HG03565 (cell line): ENCODE measurements around the gene BCAM.

Source experiments
- ATAC-seq: cut with Tn5 transposase; IDR thresholded peaks from one replicate; pipeline ENCODE4 v1.9.1; 2021; ENCODE audit warnings: mild to moderate bottlenecking, moderate library complexity; ENCODE audit not compliant: unreplicated experiment

Gene BCAM

DNA sequence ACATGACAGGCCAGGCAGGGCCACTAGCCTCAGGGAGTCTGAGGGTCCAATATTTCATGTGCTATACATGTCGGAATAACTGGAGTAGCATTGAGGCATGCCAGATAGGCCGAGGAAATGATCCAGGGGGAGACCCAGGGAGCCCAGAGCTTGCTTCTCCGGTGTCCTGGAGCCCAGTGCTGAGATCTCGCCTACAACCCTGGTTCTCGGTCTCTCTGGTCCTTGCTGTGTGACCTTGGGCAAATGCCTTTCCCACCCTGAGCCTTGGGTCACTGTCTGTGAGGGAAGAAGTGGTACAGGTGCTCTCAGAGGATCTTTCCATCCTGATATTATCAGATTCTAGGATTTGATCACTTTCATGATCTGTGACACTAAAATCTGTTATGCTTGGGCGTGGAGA is 19.9 kb upstream of the BCAM start:
- no peak for ATAC-seq

DNA sequence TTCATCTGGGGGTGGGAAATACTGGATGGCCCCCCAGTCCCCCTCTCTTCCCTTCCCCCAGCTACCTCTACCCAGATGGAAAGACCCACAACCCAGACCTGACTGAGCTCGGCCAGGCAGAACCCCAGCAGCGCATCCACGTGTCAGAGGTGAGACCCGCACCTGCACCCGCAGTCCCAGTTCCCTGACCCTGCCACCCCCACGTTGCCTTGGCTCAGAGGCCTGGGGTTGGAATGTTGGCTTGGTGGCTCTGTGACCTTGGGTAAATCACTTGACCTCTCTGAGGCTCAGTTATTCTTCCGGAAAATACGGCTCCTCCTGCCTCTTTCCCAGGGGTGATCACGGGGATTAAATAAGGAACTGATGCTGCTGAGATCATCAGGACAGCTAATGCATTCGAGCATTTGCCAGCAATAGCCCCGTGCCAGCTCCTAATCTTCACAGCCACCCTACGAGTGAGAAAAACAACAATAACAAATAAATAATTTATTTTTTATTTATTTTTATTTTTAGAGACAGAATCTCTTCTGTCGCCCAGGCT is 18.9 kb upstream of the BCAM start:
- no peak for ATAC-seq

DNA sequence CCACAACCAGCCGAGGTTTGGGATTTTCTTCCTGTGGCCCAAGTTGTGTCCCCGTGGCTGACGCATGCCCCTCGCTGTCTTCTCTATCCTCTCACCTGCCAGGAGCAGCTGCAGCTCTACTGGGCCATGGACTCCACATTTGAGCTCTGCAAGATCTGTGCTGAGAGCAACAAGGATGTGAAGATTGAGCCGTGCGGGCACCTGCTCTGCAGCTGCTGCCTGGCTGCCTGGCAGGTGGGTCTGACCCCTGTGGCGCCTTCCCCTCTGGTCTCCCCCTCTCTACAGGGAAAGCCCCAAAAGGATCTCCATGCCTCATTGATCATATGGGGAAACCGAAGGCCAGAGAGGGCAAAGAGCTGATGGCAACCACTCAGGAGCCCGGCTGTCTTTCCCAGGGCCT is 16.6 kb upstream of the BCAM start:
- no peak for ATAC-seq

DNA sequence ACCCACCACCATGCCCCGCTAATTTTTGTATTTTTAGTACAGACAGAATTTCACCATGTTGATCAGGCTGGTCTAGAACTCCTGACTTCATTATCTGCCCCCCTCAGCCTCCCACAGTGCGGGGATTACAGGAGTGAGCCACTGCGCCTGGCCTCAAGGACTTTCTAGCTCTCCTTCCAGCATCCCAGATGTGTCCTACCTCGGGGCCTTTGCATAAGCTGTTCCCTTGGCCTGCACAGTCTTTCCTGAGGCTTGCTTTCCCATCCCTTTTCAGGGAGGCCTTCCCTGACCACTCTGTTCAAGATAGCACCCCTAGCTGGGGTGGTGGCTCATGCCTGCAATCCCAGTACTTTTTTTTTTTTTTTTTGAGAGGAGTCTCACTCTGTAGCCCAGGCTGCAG is 14.3 kb upstream of the BCAM start:
- ATAC-seq: no peak

DNA sequence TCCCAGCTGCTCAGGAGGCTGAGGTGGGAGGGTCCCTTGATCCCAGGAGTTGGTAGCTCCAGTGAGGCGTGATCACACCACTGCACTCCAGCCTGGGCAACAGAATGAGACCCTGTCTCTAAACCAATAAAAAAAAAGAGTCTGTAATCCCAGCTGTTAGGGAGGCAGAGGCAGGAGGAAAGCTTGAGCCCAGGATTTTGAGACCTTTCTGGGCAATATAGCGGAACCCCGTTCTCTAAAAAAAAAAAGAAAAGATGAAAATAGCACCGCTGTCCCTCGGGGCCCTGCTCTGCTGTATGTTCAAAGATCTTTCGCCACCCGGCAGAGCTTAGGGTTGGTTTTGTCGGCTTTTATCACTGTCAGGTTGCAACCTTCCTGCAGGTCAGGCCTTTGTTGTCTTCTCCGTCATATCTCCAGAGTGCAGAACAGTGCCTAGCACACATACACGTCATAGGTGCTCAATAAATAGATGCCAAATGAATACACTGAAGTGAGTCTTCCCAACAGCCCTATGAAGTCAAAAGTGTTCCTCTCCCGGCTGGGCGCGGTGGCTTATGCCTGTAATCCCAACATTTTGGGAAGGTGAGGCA is 13.4 kb upstream of the BCAM start:
- no peak for ATAC-seq

DNA sequence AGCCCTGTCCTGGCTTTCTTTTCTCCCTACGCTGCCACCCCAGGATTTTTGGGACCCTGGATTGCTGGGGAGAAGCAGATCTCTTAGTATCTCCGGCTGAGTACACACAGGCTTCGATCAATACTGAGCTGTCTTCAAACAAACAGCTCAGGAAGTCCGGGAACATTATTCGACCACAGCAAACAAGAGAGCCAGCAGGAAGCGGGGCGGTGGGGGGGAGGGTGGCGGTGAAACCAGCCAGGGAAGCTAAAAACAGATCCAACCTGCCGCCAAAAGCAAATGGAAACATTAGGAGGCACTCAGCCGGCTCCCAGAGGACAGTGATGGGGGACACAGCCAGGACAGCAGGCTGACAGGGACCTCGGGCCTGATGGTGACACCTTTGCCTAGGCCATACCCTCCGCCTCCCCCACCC is 12.2 kb upstream of the BCAM start:
- ATAC-seq: no peak

DNA sequence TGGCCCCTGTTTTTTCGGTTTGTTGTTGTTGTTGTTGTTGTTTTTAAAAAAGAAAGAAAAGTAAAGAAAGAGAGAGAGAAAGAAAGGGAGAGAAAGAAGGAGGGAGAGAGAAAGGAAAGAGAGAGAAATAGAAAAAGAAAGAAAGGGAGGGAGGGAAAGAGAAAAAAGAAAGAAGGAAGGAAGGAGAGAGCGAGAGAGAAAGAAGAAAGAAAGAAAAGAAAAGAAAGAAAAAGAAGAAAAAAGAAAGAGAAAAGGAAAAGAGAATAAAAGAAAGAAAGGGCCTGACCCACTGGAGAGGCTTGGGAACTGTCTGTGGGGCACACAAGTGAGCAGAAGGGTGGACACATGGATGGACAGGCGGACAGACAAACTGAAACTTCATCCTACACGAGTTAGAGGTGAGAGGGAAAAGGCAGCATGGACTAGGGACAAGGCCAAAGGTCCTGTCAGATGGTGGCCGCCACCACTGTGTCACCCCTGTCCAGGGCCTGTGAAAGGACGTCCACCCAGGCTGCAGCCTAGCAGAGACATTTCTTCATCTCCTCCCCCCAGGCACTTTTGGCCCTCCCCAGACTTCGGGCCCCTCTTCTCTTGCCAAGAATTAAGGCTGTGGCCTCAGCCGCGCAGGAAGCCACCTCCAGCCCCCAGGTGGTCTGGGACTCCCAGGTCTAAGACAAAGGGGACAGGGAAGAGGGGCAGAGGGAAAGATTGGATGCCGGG is 9.1 kb upstream of the BCAM start:
- ATAC-seq: no peak

DNA sequence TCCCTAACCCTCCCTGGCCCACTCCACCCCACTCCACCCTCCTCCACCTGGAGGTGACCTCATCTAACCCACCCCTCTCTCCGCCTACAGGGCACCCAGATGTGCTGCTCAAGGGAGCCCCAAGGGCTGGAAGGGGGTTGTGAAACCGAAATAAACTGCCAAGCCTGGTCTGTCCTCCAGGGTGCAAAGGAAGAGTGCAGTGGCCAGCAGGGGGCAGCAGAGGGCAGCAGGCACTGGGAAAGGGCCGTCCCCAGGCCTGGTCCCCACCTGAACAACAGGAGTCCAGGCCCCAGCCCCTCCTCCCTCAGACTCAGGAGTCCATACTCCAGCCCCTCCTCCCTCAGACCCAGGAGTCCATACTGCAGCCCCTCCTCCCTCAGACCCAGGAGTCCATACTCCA is 8.4 kb upstream of the BCAM start:
- ATAC-seq: peak; percentile 72

DNA sequence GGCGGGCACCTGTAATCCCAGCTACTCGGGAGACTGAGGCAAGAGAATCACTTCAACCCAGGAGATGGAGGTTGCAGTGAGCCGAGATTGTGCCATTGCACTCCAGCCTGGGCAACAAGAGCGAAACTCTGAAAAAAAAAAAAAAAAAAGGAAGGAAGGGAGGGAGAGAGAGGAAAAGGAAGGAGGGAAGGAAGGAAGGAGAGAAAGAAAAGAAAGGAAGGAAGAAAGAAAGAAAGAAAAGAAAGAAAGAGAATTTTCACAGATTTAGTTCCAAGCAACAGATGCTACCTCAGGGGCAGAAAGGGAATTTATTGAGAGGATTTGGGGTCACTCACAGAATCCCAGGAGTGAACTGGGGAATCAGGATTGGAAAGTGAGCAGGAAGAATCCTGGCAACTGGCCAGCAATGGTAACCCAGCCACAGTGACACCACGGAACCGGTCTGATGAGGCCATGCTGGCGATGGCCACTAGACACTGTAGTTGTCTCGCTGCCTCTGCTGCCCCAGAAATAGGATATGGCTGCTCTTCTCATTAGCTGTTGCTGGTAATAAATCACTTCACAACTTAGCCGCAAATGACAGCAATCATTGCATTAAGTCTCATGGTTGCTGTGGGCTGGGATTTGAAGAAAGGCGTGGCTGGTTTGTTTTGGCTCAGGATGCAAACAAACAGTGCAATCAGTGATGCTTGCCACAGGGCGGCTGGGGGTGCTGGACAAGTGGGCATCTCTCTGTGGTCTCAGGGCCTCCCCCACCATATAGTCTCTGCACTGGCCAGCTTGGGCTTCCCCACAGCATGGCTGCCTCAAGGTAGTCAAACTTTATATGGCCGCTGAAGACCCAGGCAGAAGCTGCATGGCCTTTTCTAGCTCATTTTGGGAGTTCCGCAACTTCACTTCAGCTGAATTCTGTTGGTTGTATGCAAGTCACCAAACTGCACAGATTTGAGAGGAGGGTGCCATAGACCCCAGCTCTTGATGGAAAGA is 5.2 kb upstream of the BCAM start:
- ATAC-seq: no peak

DNA sequence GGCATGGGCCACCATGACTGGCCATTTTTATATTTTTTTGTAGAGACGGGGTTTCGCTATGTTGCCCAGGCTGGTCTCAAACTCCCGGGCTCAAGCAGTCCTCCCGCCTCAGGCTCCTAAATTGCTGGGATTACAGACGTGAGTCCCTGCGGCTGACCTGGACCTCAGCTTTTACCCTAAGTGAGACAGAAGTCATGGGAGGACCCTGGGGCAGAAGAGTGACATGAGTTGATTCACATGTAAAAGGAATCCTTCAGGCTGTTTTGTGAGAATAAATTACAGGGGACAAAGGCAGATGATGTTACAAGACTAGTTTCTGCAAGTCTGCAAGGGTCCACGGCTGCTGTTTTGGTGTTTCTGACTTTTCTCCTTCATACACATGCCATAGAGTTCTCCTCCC is 2.6 kb upstream of the BCAM start:
- no peak for ATAC-seq

DNA sequence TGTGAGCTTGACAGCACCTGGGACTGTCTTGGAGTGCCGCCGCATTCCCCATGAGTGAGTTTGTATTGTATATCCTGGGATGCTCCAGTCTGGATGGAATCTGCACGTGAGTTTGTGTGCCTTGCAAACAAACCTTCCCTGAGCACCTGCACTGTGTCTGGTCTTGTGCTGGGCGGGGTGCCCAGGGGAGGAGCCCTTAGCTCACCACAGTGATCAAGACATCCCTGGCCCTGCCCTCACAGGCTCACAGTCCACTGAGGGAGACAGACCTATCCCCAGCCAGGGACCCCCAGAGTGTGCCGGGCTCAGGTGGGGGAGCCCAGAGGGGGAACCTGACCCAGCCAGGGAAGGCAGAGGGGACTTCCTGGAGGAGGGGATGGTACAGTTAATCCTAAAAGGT is 1.7 kb upstream of the BCAM start:
- no peak for ATAC-seq

DNA sequence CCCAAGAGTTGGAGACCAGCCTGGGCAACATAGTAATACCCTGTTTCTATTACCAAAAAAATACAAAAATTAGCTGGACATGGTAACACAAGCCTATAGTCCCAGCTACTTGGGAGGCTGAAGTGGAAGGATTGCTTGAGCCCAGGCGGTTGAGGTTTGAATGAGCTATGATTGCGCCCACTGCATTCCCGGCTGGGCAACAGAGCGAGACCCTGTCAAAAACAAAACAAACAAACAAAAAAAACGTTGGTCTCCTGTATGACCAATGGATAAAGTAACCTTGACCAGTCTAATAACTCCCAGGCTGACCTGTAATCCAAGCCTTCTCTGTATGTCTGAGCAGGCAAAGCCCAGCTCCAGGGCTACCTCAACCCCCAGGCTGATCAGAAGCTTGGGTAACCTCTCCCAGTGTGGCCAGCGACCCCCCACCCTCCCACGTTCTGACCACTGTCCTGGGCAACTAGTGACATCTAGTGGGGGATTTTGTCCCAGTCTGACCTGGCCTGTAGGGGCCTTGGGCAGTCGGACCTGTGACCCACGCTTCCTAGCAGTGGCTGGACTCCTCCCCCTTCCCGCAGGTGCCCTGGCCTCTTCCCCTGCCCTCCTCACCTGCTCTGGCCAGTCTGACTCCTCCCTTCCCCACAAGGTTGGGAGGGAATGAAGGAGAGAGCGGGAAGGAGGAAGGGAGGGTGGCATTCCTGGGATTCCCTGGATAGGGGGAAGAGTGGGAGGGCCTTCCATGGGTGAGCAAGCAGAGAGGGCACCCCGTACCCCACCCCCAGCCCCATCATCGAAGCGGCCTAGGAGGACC is 1.0 kb upstream of the BCAM start:
- ATAC-seq: no peak

DNA sequence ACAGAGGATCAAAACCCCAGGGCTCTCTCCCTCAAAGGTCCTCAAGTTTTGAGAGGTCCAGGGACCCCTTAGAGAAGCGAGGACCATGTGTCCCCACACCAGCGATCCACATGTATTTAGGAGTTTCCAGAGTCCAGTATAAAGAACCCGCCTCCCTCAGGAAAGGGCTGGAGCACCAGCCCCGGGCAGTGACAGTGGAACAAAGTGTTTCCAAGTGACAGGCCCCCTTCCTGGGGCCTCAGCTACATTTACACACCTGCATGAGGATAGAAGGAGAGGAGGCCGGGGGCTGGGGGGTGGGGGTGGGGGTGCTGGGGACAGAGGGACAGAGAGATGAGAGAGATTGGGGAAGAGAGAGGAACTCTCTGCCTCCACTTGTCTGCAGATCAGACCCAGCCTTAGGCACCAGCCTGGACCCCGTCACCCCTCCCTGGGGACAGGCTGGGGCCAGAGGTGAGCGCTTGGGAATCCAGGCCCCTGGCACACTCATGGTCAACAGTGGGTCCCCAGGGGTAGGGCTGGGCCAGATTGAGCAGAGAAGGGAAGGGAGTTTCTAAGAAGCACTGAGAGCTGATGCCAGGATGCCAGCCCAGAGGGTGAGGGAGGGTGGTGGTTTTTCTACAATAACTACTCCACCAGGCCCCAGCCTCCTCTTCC is 802 bp downstream of the BCAM start:
- ATAC-seq: no peak

DNA sequence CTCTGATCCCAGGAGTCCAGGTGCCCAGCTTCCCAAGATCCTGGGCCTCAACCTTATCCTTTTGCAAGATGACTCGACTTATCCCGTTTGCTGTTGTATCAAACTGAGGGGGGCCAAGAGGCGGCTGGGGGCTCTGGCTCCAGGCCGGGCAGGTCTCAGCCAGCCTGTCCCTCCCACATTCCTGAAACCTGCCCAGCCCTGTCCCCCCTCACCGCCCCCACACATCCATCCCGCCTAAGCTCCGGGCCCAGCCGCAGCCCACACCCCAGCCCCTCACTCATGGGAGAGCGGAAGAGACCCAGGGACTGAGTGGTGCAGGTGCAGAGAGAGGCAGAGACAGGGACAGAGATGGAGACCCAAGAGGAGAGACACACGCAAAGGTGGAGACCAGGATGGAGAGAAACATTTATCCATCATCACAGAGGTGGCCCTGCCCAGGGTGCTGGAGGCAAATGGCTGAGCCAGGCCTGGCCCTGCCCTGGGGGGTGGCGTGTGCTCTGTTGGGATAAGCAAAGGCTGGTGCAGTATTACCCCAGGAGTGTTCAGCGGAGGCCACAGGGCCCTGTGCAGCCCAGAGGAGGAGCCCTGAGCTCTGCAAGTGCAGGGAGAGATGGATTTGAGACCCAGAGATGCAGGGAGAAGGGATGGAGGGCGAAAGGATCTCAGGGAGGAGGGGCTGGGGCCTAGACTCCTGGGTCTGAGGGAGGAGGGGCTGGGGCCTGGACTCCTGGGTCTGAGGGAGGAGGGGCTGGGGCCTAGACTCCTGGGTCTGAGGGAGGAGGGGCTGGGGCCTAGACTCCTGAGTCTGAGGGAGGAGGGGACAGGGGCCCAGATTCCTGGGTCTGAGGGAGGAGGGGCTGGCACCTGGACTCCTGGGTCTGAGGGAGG is 1.6 kb downstream of the BCAM start:
- ATAC-seq: no peak

DNA sequence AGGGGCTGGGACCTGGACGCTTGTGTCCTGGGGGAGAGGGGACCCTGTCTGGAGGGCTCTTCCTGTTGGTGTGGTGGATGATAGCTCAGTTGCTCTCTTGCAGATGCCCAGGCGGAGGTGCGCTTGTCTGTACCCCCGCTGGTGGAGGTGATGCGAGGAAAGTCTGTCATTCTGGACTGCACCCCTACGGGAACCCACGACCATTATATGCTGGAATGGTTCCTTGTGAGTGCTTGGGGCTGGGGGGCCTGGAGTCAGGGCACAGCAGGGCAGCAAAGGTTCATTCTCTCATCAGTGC is 2.2 kb downstream of the BCAM start:
- ATAC-seq: no peak

DNA sequence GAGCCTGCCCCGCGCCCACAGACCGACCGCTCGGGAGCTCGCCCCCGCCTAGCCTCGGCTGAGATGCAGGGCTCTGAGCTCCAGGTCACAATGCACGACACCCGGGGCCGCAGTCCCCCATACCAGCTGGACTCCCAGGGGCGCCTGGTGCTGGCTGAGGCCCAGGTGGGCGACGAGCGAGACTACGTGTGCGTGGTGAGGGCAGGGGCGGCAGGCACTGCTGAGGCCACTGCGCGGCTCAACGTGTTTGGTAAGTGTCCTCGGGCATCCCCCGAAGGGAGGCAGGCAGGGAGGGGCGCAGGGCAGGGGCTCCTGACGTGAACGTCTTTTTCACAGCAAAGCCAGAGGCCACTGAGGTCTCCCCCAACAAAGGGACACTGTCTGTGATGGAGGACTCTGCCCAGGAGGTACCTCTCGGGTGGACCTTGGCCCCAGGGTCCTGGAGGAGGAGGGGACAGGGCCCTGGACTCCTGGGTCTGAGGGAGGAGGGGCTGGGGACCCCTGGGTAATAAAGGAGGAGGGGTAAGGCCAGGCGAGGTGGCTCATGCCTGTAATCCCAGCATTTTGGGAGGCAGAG is 3.3 kb downstream of the BCAM start:
- no peak for ATAC-seq

DNA sequence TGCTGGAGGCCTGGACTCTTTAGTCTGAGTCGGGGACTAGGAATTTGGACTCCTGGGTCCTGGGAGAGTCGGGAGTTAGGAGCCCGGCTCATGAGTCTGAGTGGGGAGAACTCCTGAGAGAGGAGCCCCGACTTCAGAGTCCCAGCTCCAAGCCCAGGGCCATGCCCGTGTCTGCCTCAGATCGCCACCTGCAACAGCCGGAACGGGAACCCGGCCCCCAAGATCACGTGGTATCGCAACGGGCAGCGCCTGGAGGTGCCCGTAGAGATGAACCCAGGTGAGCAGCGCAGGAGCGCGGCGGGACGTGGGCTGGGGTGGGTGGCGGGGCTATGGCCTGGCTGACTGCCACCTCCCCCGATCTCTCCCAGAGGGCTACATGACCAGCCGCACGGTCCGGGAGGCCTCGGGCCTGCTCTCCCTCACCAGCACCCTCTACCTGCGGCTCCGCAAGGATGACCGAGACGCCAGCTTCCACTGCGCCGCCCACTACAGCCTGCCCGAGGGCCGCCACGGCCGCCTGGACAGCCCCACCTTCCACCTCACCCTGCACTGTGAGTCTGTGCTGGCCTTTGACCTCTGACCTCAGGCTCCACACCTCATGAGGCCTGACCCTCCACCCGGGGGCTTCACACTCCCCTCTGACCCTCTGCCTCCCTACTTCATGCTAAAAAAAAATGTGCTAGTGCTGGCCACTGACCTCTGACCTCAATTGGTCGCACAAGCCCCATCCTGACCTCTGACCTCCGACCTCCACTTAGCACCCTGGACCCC is 4.4 kb downstream of the BCAM start:
- no peak for ATAC-seq

DNA sequence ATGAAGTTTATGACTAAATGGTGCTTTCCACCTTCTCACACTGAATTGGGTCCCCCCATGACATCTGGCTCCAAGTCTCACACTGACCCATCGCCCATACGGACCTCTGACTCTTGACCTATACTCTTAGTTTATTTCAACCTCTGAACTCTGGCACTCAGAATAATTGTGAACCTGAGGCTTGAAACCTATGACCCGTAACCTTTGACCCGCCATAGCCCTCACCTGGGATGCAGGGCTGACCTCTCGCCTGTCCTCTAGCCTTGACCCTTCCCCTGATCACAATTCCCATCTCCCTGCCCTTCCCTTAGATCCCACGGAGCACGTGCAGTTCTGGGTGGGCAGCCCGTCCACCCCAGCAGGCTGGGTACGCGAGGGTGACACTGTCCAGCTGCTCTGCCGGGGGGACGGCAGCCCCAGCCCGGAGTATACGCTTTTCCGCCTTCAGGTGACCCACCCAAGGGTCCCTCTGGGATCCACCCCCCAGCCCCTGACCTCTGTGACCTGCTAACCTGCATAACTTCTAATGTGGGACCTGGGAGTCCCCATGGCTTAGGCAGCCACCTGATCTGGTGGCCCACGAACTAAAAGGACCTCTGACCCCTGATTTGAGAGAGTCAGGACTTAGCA is 5.1 kb downstream of the BCAM start:
- ATAC-seq: no peak
